Spinal cord (tissue), 10 donors: ENCODE data around the gene STN1. TPM values are rescaled to one million over a fixed set of nuclear protein-coding genes. Genes with fewer than 3 reads are reported as not detected.
A peak's percentile ranks its signal among the peaks of the same experiment; 100 is the strongest.

Experiments used
- DNase-seq, 6 donors: peaks; one replicate each; pipeline versions ENCODE4 v3.0.0 to v3.0.0-alpha.2; 2013 to 2015; ENCODE audit warnings: low spot score in 6 of 6, low read depth in 4 of 6
- H3K27ac ChIP-seq: one replicate; pipeline ENCODE4 v1.5.1; 2013; ENCODE audit warnings: low read depth, low read length, control low read depth
- H3K27me3 ChIP-seq: one replicate; pipeline ENCODE4 v1.6.1; 2013; ENCODE audit warnings: low read length; ENCODE audit not compliant: control insufficient read depth, insufficient read depth
- H3K36me3 ChIP-seq: one replicate; pipeline ENCODE4 v1.6.1; 2013; ENCODE audit warnings: low read length; ENCODE audit not compliant: control insufficient read depth, insufficient read depth
- H3K4me1 ChIP-seq: one replicate; pipeline ENCODE4 v1.6.1; 2013; ENCODE audit warnings: low read length; ENCODE audit not compliant: control insufficient read depth, insufficient read depth
- H3K4me3 ChIP-seq: one replicate; pipeline ENCODE4 v1.5.1; 2013; ENCODE audit warnings: low read depth, low read length, control low read depth
- H3K9me3 ChIP-seq: one replicate; pipeline ENCODE4 v1.6.1; 2013; ENCODE audit warnings: low read length; ENCODE audit not compliant: control insufficient read depth, insufficient read depth
- WGBS: methylation state at CpG from one replicate; pipeline ENCODE4 v1.1.5; 2013; ENCODE audit warnings: missing lambda C conversion rate; ENCODE audit not compliant: insufficient coverage; 5-methylcytosine and 5-hydroxymethylcytosine counted together
- polyA plus RNA-seq, 2 donors: library from polyadenylated mRNA; unstranded; fragments of 120-200 nt; gene quantifications; one replicate each; pipeline ENCODE4 v1.2.1, GENCODE V29; 2013; ENCODE audit not compliant: insufficient read length in 2 of 2
- total RNA-seq, 2 donors: library from RNA; depleted of rRNA in 1 of 2; stranded (reverse); fragments of 120-200 nt in 1 of 2; fragments of >200 nt in 1 of 2; gene quantifications; one replicate each; pipeline versions ENCODE4 v1.2.3 to v1.2.4, GENCODE V29; 2013 to 2014
- donor health status: healthy.

The STN1 gene
- total and polyA plus RNA-seq, 4 donors: 12.7 to 30.9 (median 17.7) TPM

DNA sequence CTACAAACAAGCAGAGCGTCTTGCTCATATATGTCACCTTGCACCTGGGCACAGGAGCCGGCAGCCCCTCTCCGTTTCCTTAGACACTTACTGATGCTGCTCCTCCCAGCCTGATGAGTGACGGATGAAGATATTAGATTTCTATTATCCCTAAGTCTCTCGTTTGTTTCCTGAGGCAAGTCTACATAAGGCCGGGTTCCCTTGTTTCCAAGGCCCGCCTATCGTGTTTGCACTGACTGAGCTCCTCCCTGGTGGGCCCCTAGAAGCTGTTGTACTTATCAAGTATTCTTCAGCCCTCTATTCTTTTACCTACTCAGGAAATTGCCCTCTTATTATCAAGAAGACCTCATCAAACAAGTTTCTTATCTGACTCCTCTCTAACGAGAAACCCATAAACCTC is 81.1 kb downstream of the STN1 start:
- Histone ChIP-seq H3K27me3 (peaks cover 4% of the 10 kb centered on the region), H3K4me1 (peaks cover 55% of the 10 kb centered on the region), H3K27ac (peak overlapping the region; percentile 29), H3K9me3 (no peaks in the 10 kb centered on the region), H3K36me3 (no peaks in the 10 kb centered on the region), H3K4me3 (no peak overlapping the region)
- DNase-seq: no peak
- WGBS: 61% methylated on average over 5 of the region's 9 CpGs

- WGBS: 88% methylated on average over 1 of the region's 1 CpG
- H3K27me3 ChIP-seq: peaks cover 4% of the 10 kb centered on the region
- H3K4me3 ChIP-seq: no peak overlapping the region
- H3K9me3 ChIP-seq: no peaks in the 10 kb centered on the region
- H3K4me1 ChIP-seq: peaks cover 51% of the 10 kb centered on the region
- H3K36me3 ChIP-seq: no peaks in the 10 kb centered on the region
- peak overlapping the region; percentile 29 for H3K27ac ChIP-seq
- DNase-seq: no peak
These were observed 81.7 kb downstream of the STN1 start for GRCh38 chr10:103836273-103836672.

GRCh38 chr10:103835096-103836050 is 82.6 kb downstream of the STN1 start:
- peaks cover 47% of the 10 kb centered on the region for H3K4me1 ChIP-seq
- peak overlapping the region; percentile 75 for H3K27ac ChIP-seq
- no peaks in the 10 kb centered on the region for H3K36me3 ChIP-seq
- DNase-seq: peak in 1 of 6 donors; percentile 72
- no peaks in the 10 kb centered on the region for H3K9me3 ChIP-seq
- WGBS: 56% methylated on average over 13 of the region's 20 CpGs
- peaks cover 4% of the 10 kb centered on the region for H3K27me3 ChIP-seq
- H3K4me3 ChIP-seq: no peak overlapping the region

DNA sequence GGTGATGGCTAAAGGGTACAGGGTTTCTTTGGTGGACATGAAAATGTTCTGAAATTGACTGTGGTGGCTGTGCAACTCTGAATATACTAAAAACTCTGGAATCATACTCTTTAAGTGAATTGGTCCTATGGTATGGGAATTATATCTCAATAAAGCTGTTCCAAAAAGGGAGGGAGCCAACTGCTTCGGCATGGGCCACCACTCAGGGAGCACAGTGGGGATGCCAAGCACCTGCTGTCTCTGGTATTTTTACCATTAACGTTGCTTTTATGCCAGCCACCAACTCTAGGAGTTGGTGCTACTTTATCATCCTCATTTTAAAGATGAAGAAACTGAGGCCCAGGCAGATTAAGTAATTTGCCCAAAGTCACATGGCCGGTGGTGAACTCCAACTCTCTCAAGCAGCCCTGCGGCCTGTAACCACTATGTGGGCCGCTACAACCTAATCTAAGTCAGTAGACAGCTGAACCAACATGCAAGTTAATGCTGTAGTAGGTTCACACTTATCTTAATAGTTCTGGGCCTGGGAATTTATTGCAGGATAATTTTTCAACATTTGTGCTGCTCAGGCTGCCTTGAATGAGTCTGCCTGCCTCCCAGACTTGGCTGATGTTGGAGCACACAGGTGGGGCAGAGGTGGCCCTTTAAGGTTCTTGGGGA is 83.4 kb downstream of the STN1 start:
- no peak overlapping the region for H3K4me3 ChIP-seq
- peaks cover 39% of the 10 kb centered on the region for H3K4me1 ChIP-seq
- H3K36me3 ChIP-seq: no peaks in the 10 kb centered on the region
- peak overlapping the region; percentile 61 for H3K27ac ChIP-seq
- WGBS: 0% methylated on average over 1 of the region's 5 CpGs
- H3K27me3 ChIP-seq: peaks cover 4% of the 10 kb centered on the region
- no peak for DNase-seq
- H3K9me3 ChIP-seq: no peaks in the 10 kb centered on the region

DNA sequence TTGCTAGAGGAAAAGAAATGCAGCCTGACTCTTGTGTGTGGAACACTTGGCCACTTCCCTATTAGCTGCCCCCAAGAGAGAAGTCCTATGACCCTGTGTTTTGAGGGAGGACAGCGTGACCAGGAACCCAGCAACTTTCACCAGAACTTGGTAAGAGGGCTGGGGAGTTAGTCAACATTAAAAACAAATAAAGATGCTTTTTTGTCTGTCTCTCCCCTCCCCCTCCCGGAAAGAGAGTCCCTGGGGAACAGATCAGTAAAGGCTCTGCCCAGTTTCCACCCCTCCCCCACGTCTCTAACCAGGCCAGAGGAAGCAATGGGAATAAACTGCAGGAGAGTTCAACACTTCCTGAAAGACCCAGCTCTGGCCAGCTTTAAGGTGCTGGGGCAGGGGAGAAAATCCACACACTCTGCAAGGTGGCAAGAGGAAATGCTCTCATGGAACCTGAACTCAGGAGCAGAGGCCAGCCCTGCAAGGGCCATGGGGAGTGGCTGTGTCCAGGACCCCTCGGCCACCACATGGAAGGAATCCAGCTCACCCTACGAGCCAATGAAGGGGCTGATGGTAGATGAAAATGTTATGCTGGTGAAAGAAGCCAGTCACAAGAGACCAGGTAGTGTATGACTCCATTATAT is 84.1 kb downstream of the STN1 start:
- WGBS: 70% methylated on average over 2 of the region's 5 CpGs
- no peaks in the 10 kb centered on the region for H3K9me3 ChIP-seq
- H3K36me3 ChIP-seq: no peaks in the 10 kb centered on the region
- DNase-seq: no peak
- H3K27me3 ChIP-seq: peaks cover 4% of the 10 kb centered on the region
- no peak overlapping the region for H3K27ac ChIP-seq
- H3K4me3 ChIP-seq: no peak overlapping the region
- peaks cover 37% of the 10 kb centered on the region for H3K4me1 ChIP-seq

DNA sequence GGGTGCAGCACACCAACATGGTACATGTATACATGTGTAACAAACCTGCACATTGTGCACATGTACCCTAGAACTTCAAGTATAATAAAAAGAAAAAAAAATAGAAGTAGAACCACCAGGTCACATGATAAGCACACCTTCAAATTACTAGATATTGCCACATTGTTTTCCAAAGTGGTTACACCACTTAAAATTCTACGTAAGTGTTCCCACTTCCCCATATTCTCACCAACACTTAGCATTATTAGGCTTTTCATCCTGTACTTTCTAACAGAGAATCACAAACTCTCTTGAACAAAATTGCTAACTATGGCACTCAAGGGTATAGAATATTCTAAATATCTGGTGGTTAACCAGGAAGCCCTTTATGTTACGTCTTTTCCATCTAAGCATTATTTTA is 85.2 kb downstream of the STN1 start:
- WGBS: no CpG with 5 or more reads among the region's 2 CpGs
- no peak overlapping the region for H3K4me3 ChIP-seq
- peaks cover under 1% of the 10 kb centered on the region for H3K27me3 ChIP-seq
- no peak for DNase-seq
- H3K9me3 ChIP-seq: no peaks in the 10 kb centered on the region
- H3K27ac ChIP-seq: no peak overlapping the region
- peaks cover 33% of the 10 kb centered on the region for H3K4me1 ChIP-seq
- no peaks in the 10 kb centered on the region for H3K36me3 ChIP-seq

Other genes with a start within 250 kb of the STN1 start
- 10 to 100 TPM; 32.2 to 41.2 TPM for gene SH3PXD2A, start 62.6 kb downstream of the STN1 start, total RNA-seq
- gene SH3PXD2A, start 62.6 kb downstream of the STN1 start, polyA plus RNA-seq: 10 to 100 TPM; 23.1 to 33.2 TPM
- gene SLK, start 49.0 kb upstream of the STN1 start, total RNA-seq: 10 to 100 TPM; 55.3 to 65.5 TPM
- 10 to 100 TPM; 15.1 to 19.9 TPM for gene SLK, start 49.0 kb upstream of the STN1 start, polyA plus RNA-seq
- gene COL17A1, start 167.7 kb upstream of the STN1 start, total RNA-seq: 1 to 10 TPM in 1 of 2 donors, under 1 TPM in 1; 0.61 to 1.7 TPM
- gene COL17A1, start 167.7 kb upstream of the STN1 start, polyA plus RNA-seq: under 1 TPM; 0.35 to 0.47 TPM
- 10 to 100 TPM; 11.1 to 11.6 TPM for gene SFR1, start 204.0 kb upstream of the STN1 start, total RNA-seq
- 1 to 10 TPM; 6.7 to 6.9 TPM for gene SFR1, start 204.0 kb upstream of the STN1 start, polyA plus RNA-seq